Bronchial epithelial cell (primary cell): ENCODE measurements around the gene NOL3. TPM values are rescaled to one million over a fixed set of nuclear protein-coding genes. Genes with fewer than 3 reads are reported as not detected.

Experiments
- DNase-seq: peaks from one replicate; pipeline ENCODE4 v3.0.0-alpha.2; 2010; ENCODE audit warnings: low read depth
- FAIRE-seq: peaks from 2 replicates; lab custom pipeline; 2011; peaks lifted over from hg19 to GRCh38; lab: Jason Lieb, UNC
- H3K27me3 ChIP-seq: 2 replicates; pipeline ENCODE4 v1.5.1; 2011; ENCODE audit warnings: low read length; ENCODE audit not compliant: control insufficient read depth, insufficient read depth
- H3K36me3 ChIP-seq: 2 replicates; pipeline ENCODE4 v1.5.1; 2011; ENCODE audit warnings: low read length; ENCODE audit not compliant: control insufficient read depth, insufficient read depth
- H3K4me3 ChIP-seq: 2 replicates; pipeline ENCODE4 v1.5.1; 2011; ENCODE audit warnings: mild to moderate bottlenecking, low read depth, low read length, control low read depth
- total RNA-seq: library from RNA; depleted of rRNA; stranded (reverse); fragments of >200 nt; gene quantifications from 2 replicates; pipeline ENCODE4 v1.2.1, GENCODE V29; 2014
- TF ChIP-seq, protein P1 (sequence below): IDR thresholded peaks from 2 replicates; pipeline ENCODE4 v1.5.1; 2011; ENCODE audit warnings: mild to moderate bottlenecking, moderate library complexity, low read length, control low read depth, inconsistent platforms; ENCODE audit not compliant: insufficient read depth, severe bottlenecking

NOL3 gene
- total RNA-seq, 1 donor from 2014 or later = 28.2 TPM

DNA sequence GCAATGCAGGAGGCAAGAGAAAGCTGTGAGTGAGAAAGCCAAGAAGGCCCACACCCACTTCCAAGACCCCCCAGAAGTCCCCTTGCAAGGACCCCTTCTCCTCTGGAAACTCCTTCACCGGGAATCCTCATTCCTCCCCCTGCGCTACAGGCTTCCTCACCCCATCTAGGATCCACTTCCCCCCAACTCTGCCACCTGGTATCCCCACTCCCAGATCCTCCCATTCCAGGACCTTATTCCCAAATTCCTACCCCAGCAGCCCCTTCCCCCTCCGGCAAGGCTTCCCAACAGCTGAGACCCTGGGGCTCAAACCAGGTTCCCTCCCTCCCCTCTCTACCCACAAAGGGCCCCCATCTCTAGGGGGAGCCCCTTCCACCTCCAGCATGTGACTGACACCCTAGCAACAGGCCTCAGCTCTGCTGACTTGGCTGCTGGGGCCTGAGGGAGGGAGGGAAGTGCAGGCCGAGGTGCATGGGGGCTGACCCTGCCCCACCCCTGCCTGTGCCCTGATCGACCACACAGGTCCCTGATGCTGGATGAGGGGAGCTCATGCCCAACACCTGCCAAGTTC lies 3.7 kb upstream of the NOL3 start:
- FAIRE-seq = no peak
- no peak for DNase-seq
- no peaks in the 10 kb centered on the region for H3K36me3 ChIP-seq
- no peak overlapping the region for H3K4me3 ChIP-seq
- H3K27me3 ChIP-seq = peaks cover 14% of the 10 kb centered on the region
- TF ChIP-seq, protein P1, sequence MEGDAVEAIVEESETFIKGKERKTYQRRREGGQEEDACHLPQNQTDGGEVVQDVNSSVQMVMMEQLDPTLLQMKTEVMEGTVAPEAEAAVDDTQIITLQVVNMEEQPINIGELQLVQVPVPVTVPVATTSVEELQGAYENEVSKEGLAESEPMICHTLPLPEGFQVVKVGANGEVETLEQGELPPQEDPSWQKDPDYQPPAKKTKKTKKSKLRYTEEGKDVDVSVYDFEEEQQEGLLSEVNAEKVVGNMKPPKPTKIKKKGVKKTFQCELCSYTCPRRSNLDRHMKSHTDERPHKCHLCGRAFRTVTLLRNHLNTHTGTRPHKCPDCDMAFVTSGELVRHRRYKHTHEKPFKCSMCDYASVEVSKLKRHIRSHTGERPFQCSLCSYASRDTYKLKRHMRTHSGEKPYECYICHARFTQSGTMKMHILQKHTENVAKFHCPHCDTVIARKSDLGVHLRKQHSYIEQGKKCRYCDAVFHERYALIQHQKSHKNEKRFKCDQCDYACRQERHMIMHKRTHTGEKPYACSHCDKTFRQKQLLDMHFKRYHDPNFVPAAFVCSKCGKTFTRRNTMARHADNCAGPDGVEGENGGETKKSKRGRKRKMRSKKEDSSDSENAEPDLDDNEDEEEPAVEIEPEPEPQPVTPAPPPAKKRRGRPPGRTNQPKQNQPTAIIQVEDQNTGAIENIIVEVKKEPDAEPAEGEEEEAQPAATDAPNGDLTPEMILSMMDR = no peak

DNA sequence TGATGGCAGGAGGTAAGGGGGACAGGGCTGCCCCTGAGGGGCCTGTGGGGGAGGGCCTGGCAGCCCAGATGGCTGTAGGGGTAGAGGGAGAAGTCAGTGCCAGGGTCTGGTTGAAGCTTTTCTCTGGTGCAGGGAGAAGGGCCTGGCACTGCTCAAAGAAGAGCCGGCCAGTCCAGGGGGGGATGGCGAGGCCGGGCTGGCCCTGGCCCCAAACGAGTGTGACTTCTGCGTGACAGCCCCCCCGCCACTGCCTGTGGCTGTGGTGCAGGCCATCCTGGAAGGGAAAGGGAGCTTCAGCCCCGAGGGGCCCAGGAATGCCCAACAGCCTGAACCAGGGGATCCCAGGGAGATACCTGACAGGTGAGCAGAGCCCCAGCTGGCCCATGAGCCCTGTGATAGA lies 2.8 kb upstream of the NOL3 start:
- H3K36me3 ChIP-seq = no peaks in the 10 kb centered on the region
- no peak overlapping the region for H3K4me3 ChIP-seq
- peaks cover 14% of the 10 kb centered on the region for H3K27me3 ChIP-seq
- no peak for FAIRE-seq
- DNase-seq = no peak
- TF ChIP-seq, protein P1 = no peak

DNA sequence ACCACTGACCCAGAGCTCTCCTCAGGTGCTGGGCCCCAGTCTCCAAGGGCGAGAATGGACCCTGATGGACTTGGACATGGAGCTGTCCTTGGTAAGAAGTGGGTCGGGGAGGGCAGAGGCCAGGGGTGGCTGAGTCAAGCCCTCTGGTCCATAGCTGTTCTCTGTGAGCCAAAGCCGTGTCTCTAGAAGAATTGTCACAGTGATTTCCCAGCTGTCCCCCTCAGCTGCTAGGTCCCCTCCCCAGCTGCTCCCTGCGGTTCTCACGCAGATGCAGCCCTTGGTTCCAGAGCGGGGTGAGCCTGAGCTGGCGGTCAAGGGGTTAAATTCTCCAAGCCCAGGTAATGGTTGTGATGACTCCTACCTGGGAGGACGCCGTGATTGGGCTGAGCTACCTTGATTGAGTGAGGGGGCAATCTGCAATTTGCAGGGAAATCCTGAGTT lies 1.3 kb upstream of the NOL3 start:
- Histone ChIP-seq H3K4me3 (no peak overlapping the region), H3K36me3 (no peaks in the 10 kb centered on the region), H3K27me3 (peaks cover 14% of the 10 kb centered on the region)
- TF ChIP-seq, protein P1 = no peak
- FAIRE-seq = no peak
- no peak for DNase-seq

GRCh38 chr16:67169642-67170167 lies 633 bp upstream of the NOL3 start:
- FAIRE-seq = no peak
- Histone ChIP-seq H3K4me3 (peak overlapping the region; percentile 43), H3K36me3 (no peaks in the 10 kb centered on the region), H3K27me3 (peaks cover 13% of the 10 kb centered on the region)
- TF ChIP-seq, protein P1 = peak; percentile 71
- DNase-seq = no peak

DNA sequence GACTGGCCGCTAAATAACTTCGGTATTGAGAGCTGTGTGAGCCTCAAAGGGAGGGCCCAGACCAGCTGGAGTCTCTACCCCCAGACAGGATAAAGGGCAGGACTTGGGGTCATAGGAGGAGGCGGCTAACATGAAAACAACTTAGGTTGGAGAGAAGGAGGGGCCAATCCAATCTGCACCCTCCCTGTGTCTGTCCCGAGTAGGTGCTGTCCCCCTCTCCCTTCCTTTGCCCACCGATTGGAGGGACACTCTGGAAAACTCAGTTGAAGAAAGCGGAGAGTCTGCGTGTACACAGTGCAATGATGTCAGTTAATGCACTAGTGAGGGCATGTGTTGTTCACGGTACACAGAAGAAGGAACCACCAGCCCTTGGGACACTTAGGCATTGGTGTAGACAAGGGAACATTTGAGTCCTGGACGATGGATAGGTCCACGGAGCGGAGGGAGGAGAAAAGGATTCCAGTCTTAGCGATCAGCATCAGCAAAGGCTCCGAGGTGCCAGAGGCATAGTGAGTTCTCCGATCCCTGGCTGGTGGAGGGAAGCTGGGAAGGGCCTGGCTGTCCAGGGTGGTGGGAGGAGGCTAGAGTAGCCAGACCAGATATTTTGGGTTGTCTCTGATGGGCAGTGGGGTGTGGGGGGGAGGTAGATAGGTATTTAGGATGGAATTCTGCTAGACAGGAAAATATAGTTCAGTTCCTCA lies 761 bp downstream of the NOL3 start:
- H3K27me3 ChIP-seq = peaks cover 2% of the 10 kb centered on the region
- DNase-seq (no peak), FAIRE-seq (no peak)
- peak overlapping the region; percentile 43 for H3K4me3 ChIP-seq
- TF ChIP-seq, protein P1 = no peak
- H3K36me3 ChIP-seq = peaks cover 5% of the 10 kb centered on the region

- Histone ChIP-seq H3K27me3 (no peaks in the 10 kb centered on the region), H3K36me3 (peaks cover 5% of the 10 kb centered on the region), H3K4me3 (peak overlapping the region; percentile 34)
- TF ChIP-seq, protein P1 = no peak
- DNase-seq (no peak), FAIRE-seq (no peak)
Measured at GRCh38 chr16:67173323-67173722, 3.0 kb downstream of the NOL3 start.
